ENCODE results near the gene SSH2.
"Not testable (repeated sequence)": the region's sequence is repeated elsewhere in the genome, so short reads cannot be mapped to it uniquely, and the experiment has no call there.

DNA sequence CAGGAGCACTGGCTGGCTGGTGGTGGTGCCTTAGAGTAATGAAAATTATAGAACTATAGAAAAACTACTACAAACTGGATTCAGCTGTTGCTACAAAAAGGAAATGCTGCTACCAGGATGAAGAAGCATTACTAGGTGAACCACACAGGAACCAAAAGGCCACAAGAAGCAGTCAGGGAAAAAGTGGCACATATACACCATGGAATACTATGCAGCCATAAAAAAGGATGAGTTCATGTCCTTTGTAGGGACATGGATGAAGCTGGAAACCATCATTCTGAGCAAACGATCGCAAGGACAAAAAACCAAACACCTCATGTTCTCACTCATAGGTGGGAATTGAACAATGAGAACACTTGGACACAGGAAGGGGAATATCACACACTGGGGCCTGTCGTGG lies 5.9 kb upstream of the SSH2 start:
- TF ChIP-seq, protein P1, sequence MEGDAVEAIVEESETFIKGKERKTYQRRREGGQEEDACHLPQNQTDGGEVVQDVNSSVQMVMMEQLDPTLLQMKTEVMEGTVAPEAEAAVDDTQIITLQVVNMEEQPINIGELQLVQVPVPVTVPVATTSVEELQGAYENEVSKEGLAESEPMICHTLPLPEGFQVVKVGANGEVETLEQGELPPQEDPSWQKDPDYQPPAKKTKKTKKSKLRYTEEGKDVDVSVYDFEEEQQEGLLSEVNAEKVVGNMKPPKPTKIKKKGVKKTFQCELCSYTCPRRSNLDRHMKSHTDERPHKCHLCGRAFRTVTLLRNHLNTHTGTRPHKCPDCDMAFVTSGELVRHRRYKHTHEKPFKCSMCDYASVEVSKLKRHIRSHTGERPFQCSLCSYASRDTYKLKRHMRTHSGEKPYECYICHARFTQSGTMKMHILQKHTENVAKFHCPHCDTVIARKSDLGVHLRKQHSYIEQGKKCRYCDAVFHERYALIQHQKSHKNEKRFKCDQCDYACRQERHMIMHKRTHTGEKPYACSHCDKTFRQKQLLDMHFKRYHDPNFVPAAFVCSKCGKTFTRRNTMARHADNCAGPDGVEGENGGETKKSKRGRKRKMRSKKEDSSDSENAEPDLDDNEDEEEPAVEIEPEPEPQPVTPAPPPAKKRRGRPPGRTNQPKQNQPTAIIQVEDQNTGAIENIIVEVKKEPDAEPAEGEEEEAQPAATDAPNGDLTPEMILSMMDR (conservative IDR thresholded peaks at IDR 0.05; ENCODE audit: low read depth, low read length) = not testable (repeated sequence)
- TF ChIP-seq EZH2 (IDR thresholded peaks at IDR 0.05; ENCODE audit: low read length, unreplicated experiment) = not testable (repeated sequence)

Measured in PC-3 (cell line).